ENCODE results near the gene GRM2. TPM values are rescaled to one million over a fixed set of nuclear protein-coding genes. Genes with fewer than 3 reads are reported as not detected.

The GRM2 gene
- total RNA-seq, 2 donors from 2014 or later, result 2.2 to 2.9 TPM

DNA sequence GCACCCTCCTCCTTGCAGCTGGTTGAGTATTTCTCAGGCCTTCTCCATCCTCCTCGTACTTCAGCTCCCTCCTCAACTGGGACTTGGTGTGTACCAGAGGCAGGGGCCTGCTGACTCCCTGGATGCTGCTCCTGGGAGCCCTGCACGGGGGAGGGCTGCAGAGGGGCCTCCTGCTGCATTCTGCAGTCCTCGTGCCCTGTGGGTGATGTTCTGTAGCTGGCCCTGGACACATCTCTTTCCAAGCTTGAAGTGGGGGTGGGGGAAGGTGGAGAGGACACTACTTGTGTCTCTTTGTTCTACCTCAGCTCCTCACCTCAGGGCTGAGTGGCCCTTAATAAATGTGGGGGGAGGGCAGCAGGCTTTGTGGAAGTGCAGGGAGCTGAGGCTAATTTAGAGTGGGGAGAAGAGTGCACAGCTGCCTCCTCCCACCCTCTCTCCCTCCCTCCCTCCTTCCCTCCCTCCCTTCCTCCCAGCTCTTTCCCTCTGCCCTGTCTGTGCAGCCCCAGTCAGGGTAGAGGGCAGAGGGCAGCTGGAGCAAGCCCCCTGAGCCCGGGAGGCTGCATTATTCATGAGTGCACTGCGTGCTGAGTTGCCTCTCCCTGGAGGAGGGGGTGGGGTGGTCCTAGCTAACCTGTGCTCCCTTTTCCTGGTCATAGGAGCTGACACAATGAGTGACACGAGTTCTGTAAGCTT lies 3.7 kb upstream of the GRM2 start:
- peaks cover 5% of the 10 kb centered on the region for H3K36me3 Mint-ChIP-seq (ENCODE audit: low read depth)
- no peak overlapping the region for H3K27ac Mint-ChIP-seq
- ATAC-seq (no peak), DNase-seq (no peak)
- no peaks in the 10 kb centered on the region for H3K27me3 Mint-ChIP-seq
- no peak overlapping the region for H3K4me3 Mint-ChIP-seq
- H3K9me3 ChIP-seq (ENCODE audit: control insufficient read depth, low read length, poor library complexity, severe bottlenecking), result no peaks in the 10 kb centered on the region
- H3K4me1 Mint-ChIP-seq, result peaks cover 32% of the 10 kb centered on the region

DNA sequence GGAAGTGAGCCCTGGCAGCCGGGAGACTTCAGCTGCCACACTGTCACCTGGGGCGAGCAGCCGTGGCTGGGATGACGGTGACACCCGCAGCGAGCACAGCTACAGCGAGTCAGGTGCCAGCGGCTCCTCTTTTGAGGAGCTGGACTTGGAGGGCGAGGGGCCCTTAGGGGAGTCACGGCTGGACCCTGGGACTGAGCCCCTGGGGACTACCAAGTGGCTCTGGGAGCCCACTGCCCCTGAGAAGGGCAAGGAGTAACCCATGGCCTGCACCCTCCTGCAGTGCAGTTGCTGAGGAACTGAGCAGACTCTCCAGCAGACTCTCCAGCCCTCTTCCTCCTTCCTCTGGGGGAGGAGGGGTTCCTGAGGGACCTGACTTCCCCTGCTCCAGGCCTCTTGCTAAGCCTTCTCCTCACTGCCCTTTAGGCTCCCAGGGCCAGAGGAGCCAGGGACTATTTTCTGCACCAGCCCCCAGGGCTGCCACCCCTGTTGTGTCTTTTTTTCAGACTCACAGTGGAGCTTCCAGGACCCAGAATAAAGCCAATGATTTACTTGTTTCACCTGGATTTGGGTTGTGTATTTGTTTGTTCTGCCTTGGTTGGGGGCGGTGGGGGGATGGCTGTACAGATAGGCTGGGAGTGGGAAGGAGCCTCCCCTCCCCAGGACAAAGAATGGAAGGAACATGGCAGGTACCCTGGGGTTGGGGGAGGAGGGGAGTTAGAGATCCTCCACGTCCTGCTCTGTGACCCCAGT lies 2.9 kb upstream of the GRM2 start:
- peaks cover 4% of the 10 kb centered on the region for H3K36me3 Mint-ChIP-seq (ENCODE audit: low read depth)

DNA sequence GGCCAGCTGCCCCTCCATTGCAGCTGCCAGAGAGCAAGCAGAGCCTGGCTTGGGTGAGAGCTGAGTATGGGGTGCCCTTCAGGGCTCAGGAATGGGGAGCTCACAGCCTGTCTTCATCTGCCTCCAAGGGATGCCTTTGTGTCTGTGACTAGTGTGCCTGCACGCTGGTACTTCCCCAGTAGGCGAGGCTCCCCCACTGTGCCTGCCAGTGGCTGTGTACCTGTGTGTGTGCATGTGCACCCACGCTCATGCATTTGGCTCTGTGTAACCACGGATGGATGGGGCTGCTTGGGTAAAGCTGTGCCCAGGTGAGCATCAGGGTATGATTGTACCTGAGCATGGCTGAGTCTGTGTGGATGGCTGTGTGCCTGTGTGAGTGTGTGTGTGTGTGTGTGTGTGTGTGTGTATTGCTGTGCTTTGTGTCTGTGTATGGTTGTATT lies 2.3 kb upstream of the GRM2 start:
- DNase-seq (no peak), ATAC-seq (no peak)
- Mint-ChIP-seq H3K36me3 (ENCODE audit: low read depth) (peaks cover 4% of the 10 kb centered on the region), H3K27me3 (no peaks in the 10 kb centered on the region), H3K27ac (no peak overlapping the region), H3K4me1 (peaks cover 19% of the 10 kb centered on the region), H3K4me3 (no peak overlapping the region)
- H3K9me3 ChIP-seq (ENCODE audit: control insufficient read depth, low read length, poor library complexity, severe bottlenecking), result no peaks in the 10 kb centered on the region

More for the DNA sequence above, 2.9 kb upstream of the GRM2 start:
- DNase-seq (no peak), ATAC-seq (no peak)
- no peaks in the 10 kb centered on the region for H3K9me3 ChIP-seq (ENCODE audit: control insufficient read depth, low read length, poor library complexity, severe bottlenecking)
- Mint-ChIP-seq H3K4me1 (peaks cover 24% of the 10 kb centered on the region), H3K4me3 (no peak overlapping the region), H3K27ac (no peak overlapping the region), H3K27me3 (no peaks in the 10 kb centered on the region)

- H3K9me3 ChIP-seq (ENCODE audit: control insufficient read depth, low read length, poor library complexity, severe bottlenecking), result no peaks in the 10 kb centered on the region
- no peak for DNase-seq
- ATAC-seq, result no peak
- Mint-ChIP-seq H3K27ac (peak overlapping the region; percentile 24), H3K36me3 (ENCODE audit: low read depth) (peaks cover 4% of the 10 kb centered on the region), H3K4me1 (peaks cover 23% of the 10 kb centered on the region), H3K4me3 (no peak overlapping the region), H3K27me3 (no peaks in the 10 kb centered on the region)
These were observed 1.4 kb upstream of the GRM2 start for GRCh38 chr3:51705276-51706020.

GRCh38 chr3:51706021-51706485 lies 815 bp upstream of the GRM2 start:
- peak overlapping the region; percentile 24 for H3K27ac Mint-ChIP-seq
- H3K9me3 ChIP-seq (ENCODE audit: control insufficient read depth, low read length, poor library complexity, severe bottlenecking), result no peaks in the 10 kb centered on the region
- H3K4me1 Mint-ChIP-seq, result peaks cover 23% of the 10 kb centered on the region
- peaks cover 4% of the 10 kb centered on the region for H3K36me3 Mint-ChIP-seq (ENCODE audit: low read depth)
- DNase-seq, result peak in 1 of 3 donors; percentile 1
- no peaks in the 10 kb centered on the region for H3K27me3 Mint-ChIP-seq
- no peak for ATAC-seq
- no peak overlapping the region for H3K4me3 Mint-ChIP-seq

GRCh38 chr3:51708216-51708845 lies 1.5 kb downstream of the GRM2 start:
- Mint-ChIP-seq H3K4me1 (peaks cover 29% of the 10 kb centered on the region), H3K27me3 (no peaks in the 10 kb centered on the region), H3K4me3 (no peak overlapping the region), H3K36me3 (ENCODE audit: low read depth) (peaks cover 4% of the 10 kb centered on the region), H3K27ac (peak overlapping the region; percentile 51)
- no peaks in the 10 kb centered on the region for H3K9me3 ChIP-seq (ENCODE audit: control insufficient read depth, low read length, poor library complexity, severe bottlenecking)
- no peak for ATAC-seq
- peak in 2 of 3 donors; percentile 1 for DNase-seq

GRCh38 chr3:51709004-51709420 lies 2.1 kb downstream of the GRM2 start:
- Mint-ChIP-seq H3K27me3 (no peaks in the 10 kb centered on the region), H3K27ac (peak overlapping the region; percentile 51), H3K4me1 (peaks cover 29% of the 10 kb centered on the region), H3K36me3 (ENCODE audit: low read depth) (peaks cover 4% of the 10 kb centered on the region), H3K4me3 (no peak overlapping the region)
- no peaks in the 10 kb centered on the region for H3K9me3 ChIP-seq (ENCODE audit: control insufficient read depth, low read length, poor library complexity, severe bottlenecking)
- ATAC-seq (no peak), DNase-seq (peak in 1 of 3 donors; percentile 2)

- peaks cover 25% of the 10 kb centered on the region for H3K4me1 Mint-ChIP-seq
- peaks cover 4% of the 10 kb centered on the region for H3K36me3 Mint-ChIP-seq (ENCODE audit: low read depth)
- ATAC-seq, result no peak
- H3K27me3 Mint-ChIP-seq, result no peaks in the 10 kb centered on the region
- DNase-seq, result no peak
- no peak overlapping the region for H3K4me3 Mint-ChIP-seq
- H3K27ac Mint-ChIP-seq, result peak overlapping the region; percentile 61
- H3K9me3 ChIP-seq (ENCODE audit: control insufficient read depth, low read length, poor library complexity, severe bottlenecking), result no peaks in the 10 kb centered on the region
These were observed 2.8 kb downstream of the GRM2 start for GRCh38 chr3:51709675-51710074.

- peak in 1 of 3 donors; percentile 3 for DNase-seq
- Mint-ChIP-seq H3K4me1 (peaks cover 25% of the 10 kb centered on the region), H3K27me3 (peaks cover 3% of the 10 kb centered on the region), H3K36me3 (ENCODE audit: low read depth) (peaks cover 2% of the 10 kb centered on the region), H3K27ac (no peak overlapping the region), H3K4me3 (peak overlapping the region; percentile 36)
- no peaks in the 10 kb centered on the region for H3K9me3 ChIP-seq (ENCODE audit: control insufficient read depth, low read length, poor library complexity, severe bottlenecking)
- ATAC-seq, result no peak
These were observed 3.9 kb downstream of the GRM2 start for GRCh38 chr3:51710631-51711351.

GRCh38 chr3:51711352-51712037 lies 4.6 kb downstream of the GRM2 start:
- no peaks in the 10 kb centered on the region for H3K9me3 ChIP-seq (ENCODE audit: control insufficient read depth, low read length, poor library complexity, severe bottlenecking)
- Mint-ChIP-seq H3K27ac (peak overlapping the region; percentile 78), H3K4me1 (peaks cover 24% of the 10 kb centered on the region), H3K4me3 (peak overlapping the region; percentile 36), H3K27me3 (peaks cover 6% of the 10 kb centered on the region), H3K36me3 (ENCODE audit: low read depth) (peaks cover 2% of the 10 kb centered on the region)
- DNase-seq, result no peak
- no peak for ATAC-seq

DNA sequence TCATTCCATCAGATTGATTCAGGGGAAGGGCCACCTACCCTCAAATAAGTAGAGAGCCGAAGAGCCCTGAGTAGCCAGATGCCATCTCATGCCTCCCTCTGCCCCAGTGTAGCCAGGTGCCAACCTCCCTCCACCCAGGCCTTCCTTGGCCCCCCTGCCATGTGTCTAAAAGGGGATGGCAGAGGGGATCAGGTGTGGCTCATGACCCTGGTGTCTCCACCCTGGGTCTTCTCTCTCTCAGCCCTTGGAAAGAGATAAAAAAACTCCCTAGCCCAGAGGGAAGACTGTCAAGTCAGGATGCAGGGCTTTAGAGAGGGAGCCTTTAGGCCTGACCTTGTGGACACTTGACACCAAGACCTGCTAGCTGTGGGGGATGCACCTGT lies 5.2 kb downstream of the GRM2 start:
- DNase-seq (peak in 1 of 3 donors; percentile 1), ATAC-seq (no peak)
- peaks cover 2% of the 10 kb centered on the region for H3K36me3 Mint-ChIP-seq (ENCODE audit: low read depth)
- peaks cover 23% of the 10 kb centered on the region for H3K4me1 Mint-ChIP-seq
- no peak overlapping the region for H3K4me3 Mint-ChIP-seq
- H3K27me3 Mint-ChIP-seq, result peaks cover 6% of the 10 kb centered on the region
- H3K9me3 ChIP-seq (ENCODE audit: control insufficient read depth, low read length, poor library complexity, severe bottlenecking), result no peaks in the 10 kb centered on the region
- peak overlapping the region; percentile 78 for H3K27ac Mint-ChIP-seq

- no peaks in the 10 kb centered on the region for H3K9me3 ChIP-seq (ENCODE audit: control insufficient read depth, low read length, poor library complexity, severe bottlenecking)
- Mint-ChIP-seq H3K4me3 (no peak overlapping the region), H3K27me3 (peaks cover 6% of the 10 kb centered on the region), H3K27ac (no peak overlapping the region), H3K36me3 (ENCODE audit: low read depth) (peaks cover 2% of the 10 kb centered on the region), H3K4me1 (peaks cover 21% of the 10 kb centered on the region)
- DNase-seq (no peak), ATAC-seq (no peak)
These were observed 5.7 kb downstream of the GRM2 start for GRCh38 chr3:51712511-51712931.

Data from T-helper 17 cell (primary cell).